HG03342 (cell line): Measurements from ENCODE around the gene SPATA4.

Experiments
- ATAC-seq: cut with Tn5 transposase; IDR thresholded peaks from one replicate; pipeline ENCODE4 v1.9.1; 2021; ENCODE audit warnings: mild to moderate bottlenecking, moderate library complexity; ENCODE audit not compliant: unreplicated experiment

Gene SPATA4

DNA sequence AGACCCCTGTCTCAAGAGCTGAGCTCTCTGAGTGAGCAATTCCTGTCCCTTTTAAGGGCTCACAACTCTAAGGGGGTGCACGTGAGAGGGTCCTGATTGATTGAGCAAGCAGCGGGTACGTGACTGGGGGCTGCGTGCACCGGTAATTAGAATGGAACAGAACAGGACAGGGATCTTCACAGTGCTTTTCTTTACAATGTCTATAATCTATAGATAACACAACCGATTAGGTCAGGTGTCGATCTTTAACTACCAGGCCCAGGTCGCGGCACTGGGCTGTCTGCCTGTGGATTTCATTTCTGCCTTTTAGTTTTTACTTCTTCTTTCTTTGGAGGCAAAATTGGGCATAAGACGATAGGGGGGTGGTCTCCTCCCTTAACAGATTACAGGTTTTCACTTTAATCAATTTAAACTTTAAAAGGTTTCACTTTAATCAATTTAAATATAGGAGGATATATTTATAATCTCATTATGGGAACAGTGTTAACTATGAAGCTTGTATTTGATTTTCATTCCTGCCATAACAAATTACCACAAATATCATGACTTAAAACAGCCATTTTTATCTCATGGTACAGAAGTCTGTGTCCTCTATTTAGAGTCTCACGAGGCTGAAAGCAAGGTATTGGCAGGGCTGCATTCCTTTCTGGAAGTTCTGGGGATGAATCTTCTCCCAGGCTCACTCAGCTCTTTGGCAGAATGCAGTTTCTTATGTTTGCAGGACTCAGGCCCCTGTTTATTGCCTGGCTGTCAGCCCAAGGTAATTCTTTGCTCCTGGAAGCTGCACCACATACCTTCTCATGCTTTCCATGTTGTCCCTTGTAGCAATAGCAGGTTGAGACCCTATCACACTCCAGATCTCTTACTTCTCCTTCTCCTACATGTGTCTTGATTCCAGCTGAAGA, 5.2 kb downstream of the SPATA4 start:
- ATAC-seq, result no peak

- no peak for ATAC-seq
Observed at GRCh38 chr4:176188654-176189053, 6.7 kb downstream of the SPATA4 start.

DNA sequence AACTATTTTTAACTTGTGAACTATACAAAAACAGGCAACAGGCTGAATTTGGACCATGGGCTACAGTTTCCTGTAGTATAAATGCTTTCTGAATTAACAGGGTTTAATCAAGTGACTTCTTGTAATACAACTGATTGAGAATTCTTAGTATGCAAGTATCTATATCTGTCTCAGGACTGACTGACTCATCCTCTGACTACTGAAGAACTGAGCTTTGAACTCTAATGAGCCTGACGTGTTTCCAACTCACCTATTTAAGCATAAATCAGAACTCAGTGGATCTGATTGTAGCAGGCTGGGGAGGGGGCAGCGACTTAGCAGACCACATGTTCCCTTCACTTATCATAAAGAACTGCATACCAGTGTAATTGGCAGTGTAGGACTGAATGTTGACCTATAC, 7.8 kb downstream of the SPATA4 start:
- no peak for ATAC-seq

DNA sequence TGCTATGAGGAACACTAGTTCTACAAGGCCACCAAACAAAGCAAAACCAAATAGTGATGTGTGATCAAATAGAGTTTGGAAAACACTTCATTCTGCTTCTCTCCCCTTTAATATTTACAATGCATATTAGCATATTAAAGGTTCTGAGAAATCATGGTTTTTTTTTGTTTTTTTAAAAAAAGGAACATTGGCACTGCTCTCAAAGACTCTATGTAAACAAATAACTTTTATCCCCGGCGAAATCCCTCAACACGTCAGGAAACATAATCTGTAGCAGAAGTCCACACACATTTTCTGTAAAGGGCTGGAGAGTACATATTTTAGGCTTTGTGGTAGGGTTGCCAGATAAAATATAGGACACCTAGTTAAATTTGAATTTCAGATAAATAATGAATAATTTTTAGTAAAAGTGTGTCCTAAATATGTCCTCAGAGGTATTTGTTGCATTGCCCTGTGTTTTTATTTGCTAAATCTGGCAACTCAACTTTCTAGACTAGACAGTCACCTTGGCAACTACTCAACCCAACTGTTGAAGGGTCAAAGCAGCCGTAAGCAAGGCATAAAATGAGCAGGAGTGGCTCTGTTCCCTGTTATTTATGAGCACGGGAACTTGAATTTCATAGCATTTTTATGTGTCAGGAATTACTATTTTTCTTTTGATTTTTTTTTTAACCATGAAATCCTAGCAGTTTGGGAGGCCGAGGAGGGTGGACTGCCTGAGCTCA, 8.6 kb downstream of the SPATA4 start:
- ATAC-seq, result no peak

DNA sequence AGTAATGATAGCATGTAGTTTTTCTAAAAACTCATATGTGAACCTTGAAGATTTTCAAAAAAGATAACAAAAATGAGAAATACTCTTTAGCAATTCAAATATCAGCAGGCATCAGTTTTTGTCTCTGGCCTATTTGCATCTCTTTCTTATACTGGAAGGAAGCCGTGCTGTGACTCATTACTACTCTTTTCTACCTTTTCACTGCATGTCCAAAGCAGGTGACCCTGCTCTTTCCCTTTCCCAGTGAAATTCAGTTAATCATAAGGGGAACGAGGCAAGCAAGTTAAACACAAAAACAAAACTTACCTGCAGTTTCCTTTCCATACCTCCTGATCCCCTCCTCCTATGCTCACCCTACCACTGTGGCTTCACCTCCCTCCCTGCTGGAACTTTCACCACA, 9.3 kb downstream of the SPATA4 start:
- no peak for ATAC-seq

- no peak for ATAC-seq
Observed at GRCh38 chr4:176185051-176185450, 10.3 kb downstream of the SPATA4 start.

GRCh38 chr4:176163041-176163440, 32.3 kb downstream of the SPATA4 start:
- no peak for ATAC-seq

DNA sequence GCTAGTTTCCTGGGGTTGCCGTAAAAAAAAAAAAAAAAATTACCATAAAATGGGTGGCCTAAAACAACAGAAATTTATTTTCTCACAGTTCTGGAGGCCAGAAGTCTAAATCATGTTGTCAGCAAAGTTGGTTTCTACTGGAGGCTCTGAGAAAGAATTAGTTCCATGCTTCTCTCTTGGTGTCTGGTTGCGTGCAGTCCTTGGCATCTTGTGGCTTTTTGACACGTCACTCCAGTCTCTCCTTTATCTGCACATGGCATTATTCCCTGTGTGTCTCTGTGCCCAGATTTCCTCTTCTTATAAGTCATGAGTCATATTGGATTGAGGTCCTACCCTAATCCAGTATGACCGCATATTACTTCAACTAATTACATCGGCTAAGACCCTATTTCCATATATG, 38.7 kb downstream of the SPATA4 start:
- ATAC-seq, result no peak

- ATAC-seq, result no peak
Observed at GRCh38 chr4:176153124-176153523, 42.3 kb downstream of the SPATA4 start.

DNA sequence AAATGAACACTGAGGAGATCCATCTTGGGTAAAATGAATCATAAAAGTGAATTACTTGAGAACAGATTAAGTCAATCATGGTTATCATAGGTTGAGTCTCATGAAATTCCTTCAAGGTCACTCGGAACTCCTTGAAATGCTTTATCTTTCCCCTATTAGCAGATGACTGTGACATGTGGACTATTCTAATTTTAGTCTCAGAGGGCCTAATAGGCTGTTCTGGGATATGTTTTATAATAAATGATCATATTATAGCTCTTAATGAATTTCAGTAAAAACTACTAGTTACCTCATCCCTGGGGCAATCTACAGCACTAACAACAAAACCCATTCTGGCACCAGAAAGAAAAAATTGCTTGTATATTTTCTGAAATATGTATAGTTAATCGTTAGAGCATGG, 44.7 kb downstream of the SPATA4 start:
- ATAC-seq, result no peak

DNA sequence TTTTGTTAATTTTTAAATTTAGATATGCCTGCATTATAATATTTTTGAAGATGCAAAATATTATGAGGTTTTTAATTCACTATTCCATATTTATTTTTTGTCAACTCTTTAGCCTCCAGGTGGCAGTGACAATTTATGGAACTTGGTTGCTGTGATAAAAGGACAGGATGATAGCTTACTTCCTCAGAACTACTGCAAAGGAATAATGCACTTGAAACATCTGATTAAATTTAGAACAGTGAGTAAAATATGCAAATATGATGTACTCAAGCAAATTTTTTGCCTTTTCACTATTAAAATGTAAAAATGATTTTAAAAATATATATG, 45.1 kb downstream of the SPATA4 start:
- no peak for ATAC-seq

GRCh38 chr4:176149680-176150355, 45.6 kb downstream of the SPATA4 start:
- no peak for ATAC-seq

GRCh38 chr4:176142253-176142652, 53.1 kb downstream of the SPATA4 start:
- no peak for ATAC-seq

DNA sequence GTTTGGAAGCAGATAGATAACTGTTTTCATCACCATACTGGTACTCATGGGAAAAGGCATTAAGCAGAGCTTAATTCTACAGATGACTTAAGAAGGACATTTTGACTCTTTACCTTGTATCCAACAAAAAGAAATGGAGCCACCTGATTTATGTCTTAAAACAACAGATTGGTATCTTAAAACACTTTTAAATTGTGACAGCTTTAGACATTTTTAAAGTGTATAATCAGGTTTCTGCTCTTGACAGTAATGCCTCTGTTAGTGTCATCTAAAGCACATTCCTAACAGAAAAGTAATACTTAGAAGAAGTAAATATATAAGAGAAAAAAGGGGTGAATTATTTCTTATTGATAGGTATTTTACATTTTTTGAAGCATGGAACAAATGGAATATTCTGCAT, 55.9 kb downstream of the SPATA4 start:
- no peak for ATAC-seq

- ATAC-seq, result no peak
Observed at GRCh38 chr4:176137631-176138030, 57.8 kb downstream of the SPATA4 start.

GRCh38 chr4:176134670-176135069, 60.7 kb downstream of the SPATA4 start:
- ATAC-seq, result no peak
